Measurements from ENCODE around the gene TSNAXIP1. TPM values are rescaled to one million over a fixed set of nuclear protein-coding genes. Genes with fewer than 3 reads are reported as not detected.

TSNAXIP1 gene
- total RNA-seq, 1 donor from 2014 or later: 0.52 TPM

DNA sequence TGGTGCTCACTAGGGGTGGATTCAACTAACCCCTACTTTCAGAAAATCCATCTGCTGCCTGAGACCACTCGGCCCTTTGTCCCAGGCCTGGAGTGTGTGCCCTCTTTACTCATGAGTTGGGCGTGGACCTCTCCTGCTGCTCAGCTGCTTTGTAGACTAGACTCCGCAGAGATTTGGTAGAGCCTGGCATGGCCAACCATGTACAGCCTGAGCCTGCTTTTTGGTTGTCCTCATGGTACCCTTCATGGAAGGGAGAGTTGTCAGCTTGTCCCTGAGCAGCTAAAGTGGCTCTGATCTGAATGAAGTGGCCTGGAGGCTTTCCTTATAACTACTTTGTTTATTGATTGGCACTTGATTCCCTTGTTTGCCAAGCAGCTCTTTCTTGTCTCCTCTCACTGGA is 67.7 kb downstream of the TSNAXIP1 start:
- no peak for DNase-seq (ENCODE audit: low read depth)
- peak overlapping the region; percentile 99 for H3K4me3 ChIP-seq (ENCODE audit: low read depth, low read length)
- TF ChIP-seq, protein P1, sequence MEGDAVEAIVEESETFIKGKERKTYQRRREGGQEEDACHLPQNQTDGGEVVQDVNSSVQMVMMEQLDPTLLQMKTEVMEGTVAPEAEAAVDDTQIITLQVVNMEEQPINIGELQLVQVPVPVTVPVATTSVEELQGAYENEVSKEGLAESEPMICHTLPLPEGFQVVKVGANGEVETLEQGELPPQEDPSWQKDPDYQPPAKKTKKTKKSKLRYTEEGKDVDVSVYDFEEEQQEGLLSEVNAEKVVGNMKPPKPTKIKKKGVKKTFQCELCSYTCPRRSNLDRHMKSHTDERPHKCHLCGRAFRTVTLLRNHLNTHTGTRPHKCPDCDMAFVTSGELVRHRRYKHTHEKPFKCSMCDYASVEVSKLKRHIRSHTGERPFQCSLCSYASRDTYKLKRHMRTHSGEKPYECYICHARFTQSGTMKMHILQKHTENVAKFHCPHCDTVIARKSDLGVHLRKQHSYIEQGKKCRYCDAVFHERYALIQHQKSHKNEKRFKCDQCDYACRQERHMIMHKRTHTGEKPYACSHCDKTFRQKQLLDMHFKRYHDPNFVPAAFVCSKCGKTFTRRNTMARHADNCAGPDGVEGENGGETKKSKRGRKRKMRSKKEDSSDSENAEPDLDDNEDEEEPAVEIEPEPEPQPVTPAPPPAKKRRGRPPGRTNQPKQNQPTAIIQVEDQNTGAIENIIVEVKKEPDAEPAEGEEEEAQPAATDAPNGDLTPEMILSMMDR (conservative IDR thresholded peaks at IDR 0.05; ENCODE audit: low read depth, low read length): no peak

- no peak overlapping the region for H3K4me3 ChIP-seq (ENCODE audit: low read depth, low read length)
- TF ChIP-seq, protein P1 (conservative IDR thresholded peaks at IDR 0.05; ENCODE audit: low read depth, low read length): no peak
- no peak for DNase-seq (ENCODE audit: low read depth)
These were observed 70.4 kb downstream of the TSNAXIP1 start for GRCh38 chr16:67877064-67877463.

Other genes with a start within 250 kb of the TSNAXIP1 start
- gene CTCF, start 244.4 kb upstream of the TSNAXIP1 start, total RNA-seq: 25.9 and 32.0 TPM in 2 replicates
- 1.3 and 2.7 TPM in 2 replicates for gene CARMIL2, start 161.7 kb upstream of the TSNAXIP1 start, total RNA-seq
- 71.6 and 73.2 TPM in 2 replicates for gene ACD, start 146.6 kb upstream of the TSNAXIP1 start, total RNA-seq
- gene PARD6A, start 145.9 kb upstream of the TSNAXIP1 start, total RNA-seq: 13.3 and 15.9 TPM in 2 replicates
- gene ENKD1, start 140.1 kb upstream of the TSNAXIP1 start, total RNA-seq: 12.2 and 17.4 TPM in 2 replicates
- gene C16orf86, start 140.1 kb upstream of the TSNAXIP1 start, total RNA-seq: 4.7 and 5.9 TPM in 2 replicates
- 16.1 and 20.1 TPM in 2 replicates for gene GFOD2, start 87.6 kb upstream of the TSNAXIP1 start, total RNA-seq
- gene RANBP10, start 329 bp upstream of the TSNAXIP1 start, total RNA-seq: 4.0 and 5.3 TPM in 2 replicates
- 33.7 and 45.7 TPM in 2 replicates for gene THAP11, start 35.4 kb downstream of the TSNAXIP1 start, total RNA-seq
- 219 and 549 TPM in 2 replicates for gene NUTF2, start 40.0 kb downstream of the TSNAXIP1 start, total RNA-seq
- 36.3 and 40.4 TPM in 2 replicates for gene CENPT, start 40.8 kb downstream of the TSNAXIP1 start, total RNA-seq
- gene EDC4, start 66.2 kb downstream of the TSNAXIP1 start, total RNA-seq: 61.1 and 61.2 TPM in 2 replicates
- 0.46 TPM in 1 of 2 replicates, not detected in the other for gene NRN1L, start 78.0 kb downstream of the TSNAXIP1 start, total RNA-seq
- 6.7 and 8.1 TPM in 2 replicates for gene PSKH1, start 86.4 kb downstream of the TSNAXIP1 start, total RNA-seq
- 1.6 and 2.1 TPM in 2 replicates for gene CTRL, start 125.0 kb downstream of the TSNAXIP1 start, total RNA-seq
- gene PSMB10, start 130.0 kb downstream of the TSNAXIP1 start, total RNA-seq: 54.1 and 58.1 TPM in 2 replicates
- gene LCAT, start 137.2 kb downstream of the TSNAXIP1 start, total RNA-seq: 7.5 TPM in 2 replicates
- gene SLC12A4, start 161.7 kb downstream of the TSNAXIP1 start, total RNA-seq: 46.8 and 50.7 TPM in 2 replicates
- gene DPEP3, start 173.6 kb downstream of the TSNAXIP1 start, total RNA-seq: not detected in 2 replicates
- not detected in 2 replicates for gene DPEP2, start 192.6 kb downstream of the TSNAXIP1 start, total RNA-seq
- not detected in 2 replicates for gene DPEP2NB, start 209.0 kb downstream of the TSNAXIP1 start, total RNA-seq
- 5.3 and 11.8 TPM in 2 replicates for gene DDX28, start 216.3 kb downstream of the TSNAXIP1 start, total RNA-seq
- 20.9 and 28.5 TPM in 2 replicates for gene DUS2, start 216.4 kb downstream of the TSNAXIP1 start, total RNA-seq